Ishikawa (cell line): ENCODE data around the gene SH3RF3.

ENCODE experiments used
- FOXM1 ChIP-seq: IDR thresholded peaks from 2 replicates; pipeline ENCODE4 v1.6.1; 2012; ENCODE audit warnings: low read depth, borderline replicate concordance
- RAD21 ChIP-seq: IDR thresholded peaks from 2 replicates; pipeline ENCODE4 v1.6.1; 2012; ENCODE audit warnings: low read depth
- TAF1 ChIP-seq: IDR thresholded peaks from 2 replicates; pipeline ENCODE4 v1.6.1; 2012; ENCODE audit warnings: low read depth, mild to moderate bottlenecking
- TCF12 ChIP-seq: IDR thresholded peaks from 2 replicates; pipeline ENCODE4 v1.6.1; 2012; ENCODE audit warnings: low read depth
- YY1 ChIP-seq: IDR thresholded peaks from 2 replicates; pipeline ENCODE4 v1.6.1; 2012; ENCODE audit warnings: low read depth
- TF ChIP-seq, protein P1 (sequence below): IDR thresholded peaks from 2 replicates; pipeline ENCODE4 v1.6.1; 2012; ENCODE audit warnings: low read depth, mild to moderate bottlenecking

DNA sequence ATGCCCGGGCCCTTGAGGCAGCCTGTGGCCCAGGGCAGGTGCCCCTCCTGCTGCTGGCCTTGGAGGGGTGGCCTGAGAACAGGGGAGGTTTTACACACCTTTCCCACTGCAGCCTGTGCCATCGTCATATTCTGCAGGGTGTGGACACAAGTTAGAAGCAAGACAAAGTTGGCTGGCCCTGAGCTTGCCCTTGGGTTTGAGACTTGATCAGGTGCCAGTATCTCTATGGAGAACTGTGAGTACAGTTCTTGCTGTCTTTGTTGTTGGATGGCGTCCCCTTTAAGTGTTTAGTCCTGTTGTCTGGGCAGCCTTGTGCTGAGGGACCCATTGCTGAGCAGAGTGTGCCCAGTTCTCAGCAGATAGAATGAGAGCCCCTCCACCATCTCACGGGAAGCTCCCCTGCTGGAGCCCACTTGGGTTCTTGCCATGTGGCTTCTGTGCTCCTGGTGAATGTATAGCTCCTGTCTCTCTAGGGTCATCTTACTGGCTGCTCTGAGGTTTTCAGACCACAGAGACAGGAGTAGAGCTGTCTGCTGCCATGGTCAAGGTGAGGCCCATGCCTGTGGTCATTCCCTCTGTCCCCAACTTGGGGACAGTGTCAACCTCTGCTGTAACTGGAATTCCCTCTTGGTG lies 115.9 kb downstream of the SH3RF3 start:
- TF ChIP-seq TCF12, result no peak
- TF ChIP-seq TAF1, result no peak
- no peak for TF ChIP-seq RAD21
- TF ChIP-seq, protein P1, sequence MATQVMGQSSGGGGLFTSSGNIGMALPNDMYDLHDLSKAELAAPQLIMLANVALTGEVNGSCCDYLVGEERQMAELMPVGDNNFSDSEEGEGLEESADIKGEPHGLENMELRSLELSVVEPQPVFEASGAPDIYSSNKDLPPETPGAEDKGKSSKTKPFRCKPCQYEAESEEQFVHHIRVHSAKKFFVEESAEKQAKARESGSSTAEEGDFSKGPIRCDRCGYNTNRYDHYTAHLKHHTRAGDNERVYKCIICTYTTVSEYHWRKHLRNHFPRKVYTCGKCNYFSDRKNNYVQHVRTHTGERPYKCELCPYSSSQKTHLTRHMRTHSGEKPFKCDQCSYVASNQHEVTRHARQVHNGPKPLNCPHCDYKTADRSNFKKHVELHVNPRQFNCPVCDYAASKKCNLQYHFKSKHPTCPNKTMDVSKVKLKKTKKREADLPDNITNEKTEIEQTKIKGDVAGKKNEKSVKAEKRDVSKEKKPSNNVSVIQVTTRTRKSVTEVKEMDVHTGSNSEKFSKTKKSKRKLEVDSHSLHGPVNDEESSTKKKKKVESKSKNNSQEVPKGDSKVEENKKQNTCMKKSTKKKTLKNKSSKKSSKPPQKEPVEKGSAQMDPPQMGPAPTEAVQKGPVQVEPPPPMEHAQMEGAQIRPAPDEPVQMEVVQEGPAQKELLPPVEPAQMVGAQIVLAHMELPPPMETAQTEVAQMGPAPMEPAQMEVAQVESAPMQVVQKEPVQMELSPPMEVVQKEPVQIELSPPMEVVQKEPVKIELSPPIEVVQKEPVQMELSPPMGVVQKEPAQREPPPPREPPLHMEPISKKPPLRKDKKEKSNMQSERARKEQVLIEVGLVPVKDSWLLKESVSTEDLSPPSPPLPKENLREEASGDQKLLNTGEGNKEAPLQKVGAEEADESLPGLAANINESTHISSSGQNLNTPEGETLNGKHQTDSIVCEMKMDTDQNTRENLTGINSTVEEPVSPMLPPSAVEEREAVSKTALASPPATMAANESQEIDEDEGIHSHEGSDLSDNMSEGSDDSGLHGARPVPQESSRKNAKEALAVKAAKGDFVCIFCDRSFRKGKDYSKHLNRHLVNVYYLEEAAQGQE, result no peak
- no peak for TF ChIP-seq FOXM1
- no peak for TF ChIP-seq YY1
